HG03521 (cell line): ENCODE data around the gene HIPK3.
"Not testable (repeated sequence)": the region's sequence is repeated elsewhere in the genome, so short reads cannot be mapped to it uniquely, and the experiment has no call there.

Source experiments
- ATAC-seq: cut with Tn5 transposase; IDR thresholded peaks from one replicate; pipeline ENCODE4 v1.9.1; 2021; ENCODE audit warnings: mild to moderate bottlenecking, moderate library complexity; ENCODE audit not compliant: unreplicated experiment

The HIPK3 gene

DNA sequence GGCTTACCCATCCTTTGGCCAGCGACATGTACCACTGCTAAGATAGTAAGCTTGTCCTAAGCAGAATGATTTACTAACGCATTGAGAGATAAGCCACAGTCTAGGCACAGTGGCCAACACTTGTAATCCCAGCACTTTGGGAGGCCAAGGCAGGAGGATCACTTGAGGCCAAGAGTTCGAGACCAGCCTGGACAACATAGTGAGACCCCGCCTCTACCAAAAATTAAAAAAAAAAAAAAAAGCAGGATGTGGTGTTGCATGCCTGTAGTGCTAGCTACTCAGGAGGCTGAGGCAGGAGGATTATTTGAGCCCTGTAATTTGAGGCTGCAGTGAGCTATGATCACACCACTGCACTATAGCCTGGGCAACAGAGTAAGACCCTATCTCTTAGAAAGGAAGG, 93.1 kb downstream of the HIPK3 start:
- no peak for ATAC-seq

DNA sequence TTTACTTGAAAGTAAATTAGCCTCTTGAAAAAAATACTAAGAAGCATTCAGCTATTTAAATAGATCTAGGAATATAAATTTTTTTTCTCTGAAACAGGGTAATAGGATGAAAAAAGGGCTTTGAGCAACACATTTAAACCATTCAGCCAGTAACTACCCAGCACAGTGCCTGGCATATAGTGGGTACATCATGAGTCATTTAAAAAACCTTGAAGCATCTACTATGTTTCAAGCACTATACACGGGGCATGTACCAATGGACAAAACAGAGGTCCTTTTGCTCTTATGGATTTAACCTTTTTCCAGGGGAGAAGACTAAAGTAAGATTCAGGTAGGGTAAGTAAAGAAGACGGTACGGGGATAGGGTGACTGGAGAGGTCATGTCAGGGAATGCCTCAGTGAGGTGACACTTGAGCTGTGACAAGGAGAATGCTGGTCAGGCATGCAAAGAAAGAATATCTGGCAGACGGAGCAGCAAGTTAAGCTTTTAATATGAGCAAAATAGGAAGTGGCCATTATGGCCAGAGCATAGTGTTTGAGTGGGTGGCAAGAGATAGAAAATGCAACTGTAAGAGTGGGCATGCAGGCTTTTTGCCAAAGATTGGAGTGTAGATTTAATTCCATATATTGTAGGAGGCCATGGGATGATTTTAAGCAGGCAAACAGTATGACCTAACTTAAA, 101.1 kb downstream of the HIPK3 start:
- ATAC-seq: no peak

DNA sequence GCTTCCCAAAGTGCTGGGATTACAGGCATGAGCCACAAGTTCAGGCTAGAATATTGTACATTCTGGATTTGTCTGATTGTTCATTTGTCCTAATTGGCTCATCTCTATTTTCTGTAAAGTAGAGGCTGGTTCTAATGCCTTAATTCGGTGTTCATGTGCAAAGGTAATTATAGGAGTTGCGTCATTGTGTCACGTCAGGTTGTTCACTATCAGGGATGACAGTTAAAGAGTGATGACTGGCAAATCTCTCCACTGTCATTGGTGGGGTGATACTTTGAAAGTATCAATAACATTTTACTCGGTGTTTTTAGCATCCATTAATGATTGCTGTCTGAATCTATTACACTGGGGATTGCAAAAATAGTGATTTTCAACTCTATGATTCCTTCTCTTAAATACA, 103.5 kb downstream of the HIPK3 start:
- no peak for ATAC-seq

DNA sequence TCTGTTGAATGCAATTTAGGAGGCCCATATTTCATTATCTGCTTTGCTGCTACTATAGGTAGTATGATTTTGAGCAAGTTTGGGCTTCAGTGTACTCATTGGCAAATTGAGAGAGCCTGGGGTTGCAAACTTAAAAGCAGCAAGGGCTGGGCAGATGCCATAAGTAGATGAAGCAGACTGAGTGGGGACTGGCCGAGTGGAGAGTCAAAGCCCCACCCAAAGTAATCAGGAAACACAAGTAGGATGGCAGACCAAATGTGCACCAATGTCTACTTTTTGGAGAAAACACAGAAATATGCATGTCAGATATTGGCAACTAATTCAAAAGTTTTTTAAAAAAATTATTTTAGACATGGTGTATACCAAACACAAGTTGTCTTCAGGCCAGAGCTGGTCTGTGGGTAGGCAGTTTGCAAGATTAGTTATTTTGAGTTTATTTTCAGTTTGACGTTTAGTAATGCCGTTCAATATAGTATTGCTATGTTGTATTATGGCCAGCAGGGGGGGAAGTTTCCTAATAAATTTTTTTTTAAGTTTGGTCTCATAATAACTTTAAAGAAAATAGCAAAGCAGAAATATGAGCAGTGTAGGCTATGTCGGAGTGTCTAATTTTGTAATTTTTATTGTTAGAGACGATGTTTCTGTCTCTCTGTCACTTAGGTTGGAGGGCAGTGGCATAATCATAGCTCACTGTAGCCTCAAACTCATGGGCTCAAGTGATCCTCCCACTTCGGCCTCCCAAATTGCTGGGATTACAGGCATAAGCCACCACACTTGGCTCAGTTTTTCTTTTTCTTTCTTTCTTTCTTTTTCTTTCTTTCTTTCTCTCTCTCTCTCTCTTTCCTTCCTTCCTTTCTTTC, 105.1 kb downstream of the HIPK3 start:
- ATAC-seq: no peak

DNA sequence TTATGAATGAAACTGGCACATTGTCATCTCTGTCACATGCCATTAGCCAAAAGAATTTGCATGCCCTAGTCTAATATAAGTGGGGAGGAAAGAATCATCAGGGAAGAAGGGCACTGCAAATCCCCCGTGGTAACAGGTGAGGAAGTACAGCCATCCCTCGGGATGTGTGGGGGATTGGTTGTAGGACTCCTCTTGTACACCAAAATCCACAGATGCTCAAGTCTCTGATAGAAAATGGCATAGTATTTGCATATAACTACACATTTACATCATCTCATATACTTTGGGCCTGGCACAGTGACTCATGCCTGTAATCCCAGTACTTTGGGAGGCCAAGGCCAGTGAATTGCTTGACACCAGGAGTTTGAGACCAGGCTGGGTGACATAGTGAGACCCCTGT, 109.7 kb downstream of the HIPK3 start:
- no peak for ATAC-seq

DNA sequence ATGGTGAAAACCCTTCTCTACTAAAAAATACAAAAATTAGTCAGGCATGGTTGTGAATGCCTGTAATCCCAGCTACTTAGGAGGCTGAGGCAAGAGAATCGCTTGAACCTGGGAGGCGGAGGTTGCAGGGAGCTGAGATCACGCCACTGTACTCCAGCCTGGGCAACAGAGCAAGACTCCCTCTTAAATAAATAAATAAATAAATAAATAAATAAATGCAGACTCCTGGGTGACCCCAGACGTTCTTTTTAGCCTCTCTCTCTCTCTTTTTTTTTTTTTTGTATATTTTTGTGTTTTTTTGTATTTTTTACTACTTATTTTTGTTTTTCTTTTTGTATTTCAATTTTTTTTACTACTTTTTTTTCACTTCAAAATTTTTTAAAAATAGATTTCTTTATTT, 111.3 kb downstream of the HIPK3 start:
- ATAC-seq: not testable (repeated sequence)

DNA sequence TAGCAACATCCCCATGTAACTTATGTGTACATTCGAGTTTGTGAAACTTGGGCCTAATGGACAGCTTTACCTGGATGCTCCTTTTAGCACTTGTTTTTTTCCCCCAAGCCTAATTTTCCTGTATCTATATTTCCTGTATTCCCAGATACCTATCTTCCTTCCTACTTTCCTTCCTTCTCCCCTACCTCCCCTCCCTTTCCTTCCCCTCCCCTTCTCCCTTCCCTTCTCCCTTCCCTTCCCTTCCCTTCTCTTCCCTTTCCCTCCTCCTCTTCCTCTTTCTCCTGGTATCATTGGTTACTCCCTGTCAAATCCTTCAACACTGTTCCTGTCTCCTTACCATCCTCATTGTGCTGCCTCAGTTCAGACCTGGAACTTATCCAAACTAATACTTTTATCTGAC, 111.8 kb downstream of the HIPK3 start:
- no peak for ATAC-seq

DNA sequence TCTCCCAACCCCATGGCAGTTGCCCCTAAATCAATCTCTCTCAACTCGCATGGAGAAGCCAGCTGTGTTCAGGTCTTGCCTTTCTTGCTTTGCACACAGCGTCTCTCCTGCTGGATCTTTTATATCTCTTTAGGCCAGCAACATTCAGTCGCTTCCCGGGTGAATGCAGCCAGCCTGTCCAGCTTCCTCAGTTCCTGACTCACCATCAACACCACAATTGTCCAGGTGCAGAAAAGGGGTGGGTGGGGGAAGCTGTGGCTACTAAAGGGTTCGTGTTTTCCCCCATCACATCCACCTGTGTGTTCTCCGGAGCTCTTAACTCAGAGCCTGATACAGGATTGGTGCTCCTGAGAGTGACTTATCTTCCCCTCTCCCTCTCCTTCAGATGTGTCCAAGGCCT, 116.5 kb downstream of the HIPK3 start:
- ATAC-seq: no peak

DNA sequence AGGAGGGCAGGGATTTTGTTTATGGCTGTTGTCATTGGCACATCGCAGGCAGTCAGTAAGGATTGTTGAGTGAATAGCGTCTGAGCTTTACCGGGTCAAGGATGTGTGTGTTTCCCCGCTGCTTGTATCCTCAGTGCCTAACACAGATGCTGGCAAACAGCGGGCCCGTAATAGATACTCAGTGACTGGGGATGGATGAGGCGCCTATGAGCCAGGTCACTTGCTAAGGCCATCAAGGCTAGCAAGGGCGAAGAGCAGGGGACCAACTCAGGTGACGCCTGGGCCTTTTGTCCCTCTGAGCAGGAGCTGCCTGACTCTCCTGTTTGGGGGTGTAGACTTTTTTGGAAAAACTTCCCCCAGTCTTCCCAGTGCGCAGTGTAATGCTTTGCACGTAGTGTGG, 118.1 kb downstream of the HIPK3 start:
- ATAC-seq: no peak

DNA sequence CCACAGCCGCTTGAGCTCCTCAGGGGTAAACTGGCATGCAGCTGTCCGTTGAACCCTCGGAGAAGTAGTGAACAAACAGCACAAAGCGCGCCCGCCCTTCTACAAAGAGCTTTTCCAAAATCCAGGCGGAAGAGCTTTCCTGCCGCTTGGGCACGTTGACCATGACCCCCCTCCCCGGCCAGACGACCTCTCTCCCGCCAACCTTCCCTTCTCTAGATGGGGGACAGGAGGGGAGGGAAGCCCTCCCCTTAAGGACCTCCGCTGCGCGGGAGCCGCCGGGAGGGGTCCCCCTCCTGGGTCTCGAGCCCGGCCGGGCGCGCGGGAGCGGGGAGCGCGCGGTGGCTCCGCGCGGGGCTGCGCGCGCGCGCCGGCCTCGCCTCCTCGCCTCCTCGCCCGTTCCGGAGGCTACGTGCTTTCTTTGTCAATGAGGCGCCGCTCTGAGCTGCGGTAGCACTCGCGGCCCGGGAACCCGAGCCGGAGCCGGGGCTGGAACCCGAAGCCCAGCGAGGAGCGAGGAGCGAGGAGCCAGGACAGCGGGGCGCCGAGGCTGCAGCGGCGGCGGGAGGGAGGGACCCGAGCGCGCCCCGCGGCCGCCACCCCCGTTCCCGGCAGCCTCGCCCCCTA, 118.6 kb downstream of the HIPK3 start, which contains the start of gene KIAA1549L:
Gene KIAA1549L (plus strand): TSS at position 421 of the 624 bp plus-strand sequence.
- no peak for ATAC-seq

DNA sequence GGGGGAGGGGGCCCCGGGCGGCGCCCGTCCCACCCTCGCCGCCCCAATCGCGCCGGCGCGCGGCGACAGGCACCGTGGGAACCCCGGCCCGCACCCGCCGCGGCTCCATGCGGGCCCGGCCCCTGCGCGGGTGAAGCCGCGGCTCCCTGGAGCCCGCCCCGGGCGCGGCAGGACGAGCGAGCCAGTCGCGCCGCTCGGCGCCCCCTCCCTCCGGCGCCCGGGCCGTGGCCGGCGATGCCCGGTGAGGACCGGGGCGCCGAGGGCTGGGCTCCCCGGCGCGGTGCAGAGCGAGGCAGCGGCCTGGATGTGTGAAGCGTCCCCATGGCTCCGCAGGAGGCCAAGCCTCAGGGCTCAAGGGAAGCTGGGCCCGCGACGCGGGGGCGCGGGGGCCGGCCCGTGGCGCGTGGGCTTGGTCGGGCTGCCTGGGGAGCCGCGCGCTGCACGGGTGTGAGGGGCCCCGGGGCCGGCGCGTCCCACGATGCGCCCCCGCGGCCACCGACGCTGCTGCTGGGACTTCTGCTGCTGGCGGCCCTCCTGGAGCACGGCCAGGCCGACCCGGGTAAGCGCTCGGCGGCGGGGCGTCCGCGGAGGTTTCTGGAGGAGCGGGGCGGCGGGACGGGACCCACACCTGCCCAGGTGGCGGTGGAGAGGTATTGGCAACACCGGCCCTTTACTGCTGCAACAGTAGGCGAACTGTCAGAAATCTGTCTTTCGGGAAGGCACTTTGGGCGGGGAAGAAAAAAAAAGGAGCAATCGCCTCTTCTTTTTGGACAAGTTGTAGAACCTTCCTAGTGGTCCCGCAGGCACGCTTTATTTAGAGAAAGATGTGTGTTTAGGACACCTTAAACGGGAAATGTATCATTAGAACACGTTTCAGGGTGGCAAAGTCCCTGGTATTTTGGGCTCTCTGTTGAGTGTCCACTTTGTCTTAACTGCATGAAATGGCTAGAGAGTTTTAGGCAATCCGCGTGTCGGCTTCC, 119.4 kb downstream of the HIPK3 start:
- ATAC-seq: no peak

DNA sequence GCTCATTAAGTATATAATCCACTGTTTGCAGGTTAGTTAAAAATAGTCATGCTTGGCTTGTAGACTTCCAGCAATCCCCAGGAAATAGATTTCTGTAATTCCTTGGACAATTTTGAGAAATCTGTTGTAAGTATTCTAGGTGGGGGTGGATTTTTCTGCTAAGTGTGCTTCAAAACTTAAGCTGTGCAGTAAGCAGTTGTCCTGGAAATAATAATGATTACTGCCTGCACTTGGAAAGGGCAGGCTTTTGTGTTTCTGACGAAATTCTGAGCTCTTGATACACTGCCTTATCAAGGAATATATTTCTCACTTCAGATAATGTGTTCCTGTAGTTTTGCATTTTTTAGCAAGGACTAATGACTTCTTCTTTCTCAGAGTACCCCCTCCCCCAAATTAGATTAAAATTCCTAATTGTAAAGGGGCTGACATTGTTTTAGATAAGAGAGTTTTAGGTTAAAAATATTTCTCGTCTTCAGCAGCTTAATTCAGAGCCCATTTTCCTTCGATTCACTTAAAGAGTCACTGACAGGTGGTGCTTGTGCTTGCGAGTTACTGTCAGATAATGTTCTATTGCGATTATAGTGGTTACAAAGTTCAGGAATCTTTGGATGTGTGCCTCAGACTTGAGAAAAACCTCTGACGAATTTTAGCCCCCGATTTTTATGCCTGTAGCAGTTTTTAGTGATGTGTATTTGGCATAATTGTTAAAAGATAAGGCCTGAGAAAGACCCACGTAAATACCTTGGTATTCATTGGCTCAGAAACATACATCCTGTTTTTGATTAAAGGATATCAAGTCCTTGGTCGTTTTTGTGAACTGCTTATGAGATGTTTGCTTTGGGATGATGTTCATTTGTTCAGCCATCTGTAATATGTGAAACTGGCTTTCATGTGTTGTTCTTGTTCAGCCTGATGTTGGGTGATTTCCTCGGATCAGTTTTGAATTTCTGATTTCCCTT, 120.5 kb downstream of the HIPK3 start:
- no peak for ATAC-seq

DNA sequence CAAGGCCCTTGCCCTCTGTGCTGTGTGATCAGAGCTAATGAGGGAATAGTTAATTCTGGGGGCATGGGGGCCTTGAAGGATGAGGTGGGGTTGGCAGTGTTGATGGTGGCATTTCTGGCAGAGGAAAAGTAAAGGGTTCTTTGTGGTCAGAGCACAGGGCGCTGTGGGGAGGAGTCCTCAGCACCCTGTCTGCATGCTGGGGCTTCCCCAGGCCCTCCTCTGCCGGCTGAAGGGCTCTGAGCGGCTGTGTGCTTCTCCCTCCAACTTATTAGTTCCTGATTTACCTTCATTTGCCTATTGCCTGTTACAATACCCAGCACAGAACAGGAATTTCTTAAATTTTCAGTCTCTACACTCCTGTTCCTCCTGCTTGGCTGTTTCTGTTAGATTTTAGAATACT, 122.8 kb downstream of the HIPK3 start:
- peak; percentile 40 for ATAC-seq

DNA sequence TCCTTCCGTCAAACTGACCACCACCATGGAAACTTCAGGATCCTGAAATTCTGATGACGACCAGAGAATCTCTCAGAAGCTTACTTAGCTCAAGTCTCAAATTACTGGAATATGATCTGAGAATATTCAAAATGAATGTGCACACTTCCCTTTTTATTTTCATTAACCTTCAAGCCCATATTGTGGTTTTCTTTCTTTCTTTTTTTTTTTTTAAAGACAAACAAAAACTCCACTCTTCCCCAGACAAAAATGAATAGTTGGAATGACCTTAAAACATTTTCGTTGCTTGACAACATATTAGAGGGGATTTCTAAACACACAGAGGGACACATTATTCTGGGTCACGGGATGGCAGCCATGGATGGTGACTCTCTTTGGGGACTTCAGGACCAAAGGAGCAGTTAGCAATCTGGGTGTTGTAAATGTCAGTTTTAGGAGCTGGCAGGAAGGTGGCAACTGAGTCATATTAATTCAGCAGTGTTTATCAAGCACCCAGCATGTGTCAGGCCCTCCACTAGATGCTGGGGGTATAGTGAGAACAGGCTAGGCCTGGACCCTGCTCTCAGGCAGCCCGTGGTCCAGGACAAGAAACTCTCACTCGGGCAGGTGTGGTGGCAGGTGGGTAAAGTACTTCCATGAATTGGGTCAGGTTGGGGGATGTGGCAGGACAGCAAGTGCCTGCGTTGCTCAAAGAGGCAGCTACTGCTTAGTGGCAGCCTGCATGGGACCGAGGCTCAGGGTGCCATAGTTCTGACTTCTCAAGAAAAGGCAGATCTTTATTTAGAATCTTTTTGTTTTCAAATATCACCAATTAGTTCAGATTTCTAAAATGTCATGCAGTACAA, 126.1 kb downstream of the HIPK3 start:
- ATAC-seq: no peak

DNA sequence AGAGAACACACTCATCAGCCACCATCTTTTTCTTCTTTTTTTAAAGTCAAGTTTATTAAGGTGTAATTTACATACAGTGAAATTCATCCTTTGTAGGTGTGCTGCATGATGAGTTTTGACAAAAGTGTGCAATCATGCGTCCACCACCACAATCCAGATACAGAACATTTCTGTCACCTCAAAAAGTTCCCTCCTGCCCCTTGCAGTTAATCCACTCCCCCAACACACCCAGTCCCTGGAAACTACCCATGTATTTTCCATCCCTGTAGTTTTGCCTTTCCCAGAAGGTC, 126.7 kb downstream of the HIPK3 start:
- no peak for ATAC-seq

DNA sequence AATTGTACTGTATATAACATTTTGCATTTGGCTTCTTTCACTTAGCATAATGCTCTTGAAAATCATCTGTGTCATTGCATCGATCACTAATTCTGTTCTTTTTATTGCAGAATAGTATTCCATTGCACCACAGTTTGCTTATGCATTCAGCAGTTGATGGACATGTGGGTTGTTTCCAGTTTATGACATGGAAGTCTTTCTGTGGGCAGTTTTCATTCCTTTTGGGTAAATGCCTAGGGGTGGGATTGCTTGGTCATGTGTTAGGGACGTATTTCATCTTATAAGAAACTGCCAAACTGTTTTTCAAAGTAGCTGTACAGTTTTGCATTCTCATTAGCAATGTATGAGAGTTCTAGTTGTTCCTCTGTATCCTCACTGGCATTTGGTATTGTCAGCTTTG, 127.0 kb downstream of the HIPK3 start:
- no peak for ATAC-seq

DNA sequence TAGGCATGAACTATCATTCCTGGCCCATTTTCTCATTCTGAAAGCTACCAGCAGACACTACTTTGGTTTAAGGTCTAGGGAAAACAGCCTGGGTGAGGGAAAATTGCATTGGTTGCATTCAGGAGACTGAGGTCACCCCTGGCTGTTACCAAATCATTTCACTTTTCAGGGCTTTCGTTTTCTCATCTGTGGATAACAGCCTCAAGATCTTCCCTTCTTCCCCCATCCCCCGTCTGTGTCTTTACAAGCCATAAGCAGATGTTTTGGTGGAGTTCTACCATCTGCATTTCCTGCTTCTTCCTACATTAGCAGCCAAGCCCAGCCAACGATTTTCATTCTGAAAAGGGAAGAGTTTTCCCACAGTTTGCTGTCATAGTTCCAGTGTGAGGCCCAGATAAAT, 130.4 kb downstream of the HIPK3 start:
- no peak for ATAC-seq

DNA sequence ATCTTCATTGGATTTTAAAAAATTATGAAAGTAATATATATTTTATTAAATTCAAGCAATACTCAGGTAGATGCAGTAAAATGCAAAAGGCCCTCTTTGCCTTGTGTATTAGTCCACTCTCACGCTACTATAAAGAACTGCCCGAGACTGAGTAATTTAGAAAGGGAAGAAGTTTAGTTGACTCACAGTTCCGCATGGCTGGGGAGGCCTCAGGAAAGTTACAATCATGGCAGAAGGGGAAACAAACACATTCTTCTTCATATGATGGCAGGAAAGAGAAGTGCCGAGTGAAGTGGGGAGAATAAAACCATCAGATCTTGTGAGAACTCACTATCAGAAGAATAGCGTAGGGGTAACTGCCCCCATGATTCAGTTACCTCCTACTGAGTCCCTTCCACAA, 130.8 kb downstream of the HIPK3 start:
- ATAC-seq: no peak
